GM23338 (cell line): ENCODE results near the gene MATR3. TPM values are rescaled to one million over a fixed set of nuclear protein-coding genes. Genes with fewer than 3 reads are reported as not detected.

Experiments
- ATAC-seq: fragments of 200-7000 bp; cut with Tn5 transposase; 3 replicates; pipeline ENCODE4 v1.9.1; 2020
- DNase-seq: peaks from one replicate; pipeline ENCODE4 v3.0.0-alpha.2; 2015; ENCODE audit warnings: low spot score
- H2AFZ ChIP-seq: fragments of 200-600 bp; sonication (generic); 2 replicates; pipeline ENCODE4 v1.8.0; 2016; ENCODE audit warnings: antibody characterized with exemption, mild to moderate bottlenecking, moderate library complexity
- H3F3A ChIP-seq: fragments of 200-600 bp; sonication (generic); replicated peaks from 2 replicates; pipeline ENCODE4 v1.8.0; 2017; ENCODE audit warnings: antibody characterized with exemption, mixed run types, low read depth
- H3K27ac ChIP-seq: fragments of 200-600 bp; sonication (generic); 2 replicates; pipeline ENCODE4 v1.6.1; 2016; ENCODE audit warnings: low read depth
- H3K27me3 ChIP-seq: fragments of 200-600 bp; sonication (generic); 2 replicates; pipeline ENCODE4 v1.8.0; 2016; ENCODE audit warnings: mild to moderate bottlenecking, mixed run types, moderate library complexity; ENCODE audit not compliant: insufficient read depth
- H3K36me3 ChIP-seq: fragments of 200-600 bp; sonication (generic); 2 replicates; pipeline ENCODE4 v1.8.0; 2016; ENCODE audit warnings: mild to moderate bottlenecking; ENCODE audit not compliant: insufficient read depth
- H3K4me1 ChIP-seq: fragments of 200-600 bp; sonication (generic); 2 replicates; pipeline ENCODE4 v1.8.0; 2016; ENCODE audit warnings: mild to moderate bottlenecking, moderate library complexity; ENCODE audit not compliant: insufficient read depth
- H3K4me2 ChIP-seq: fragments of 200-600 bp; sonication (generic); 2 replicates; pipeline ENCODE4 v1.7.1; 2017; ENCODE audit warnings: mixed run types
- H3K4me3 ChIP-seq: fragments of 200-600 bp; sonication (generic); 2 replicates; pipeline ENCODE4 v1.6.1; 2016; ENCODE audit warnings: mixed run types
- H3K79me2 ChIP-seq: fragments of 200-600 bp; sonication (generic); replicated peaks from 2 replicates; pipeline ENCODE4 v1.8.0; 2017; ENCODE audit warnings: mild to moderate bottlenecking; ENCODE audit not compliant: insufficient read depth
- H3K9me2 ChIP-seq: fragments of 200-600 bp; sonication (generic); 2 replicates; pipeline ENCODE4 v1.8.0; 2017; ENCODE audit not compliant: insufficient read depth
- H4K20me1 ChIP-seq: fragments of 200-600 bp; sonication (generic); replicated peaks from 2 replicates; pipeline ENCODE4 v1.8.0; 2017; ENCODE audit warnings: mild to moderate bottlenecking; ENCODE audit not compliant: insufficient read depth
- H3K27ac Mint-ChIP-seq: 2 replicates; pipeline ENCODE4 v1.8.0; 2020; ENCODE audit warnings: inconsistent platforms, mild to moderate bottlenecking, moderate library complexity, mixed read lengths
- H3K27me3 Mint-ChIP-seq: 3 replicates; pipeline ENCODE4 v1.8.0; 2022; ENCODE audit warnings: low read depth, mild to moderate bottlenecking, moderate library complexity, mixed read lengths, inconsistent platforms; ENCODE audit not compliant: insufficient read depth, poor library complexity
- H3K36me3 Mint-ChIP-seq: 3 replicates; pipeline ENCODE4 v1.8.0; 2021; ENCODE audit warnings: low read depth, mild to moderate bottlenecking, inconsistent platforms, moderate library complexity, mixed read lengths
- H3K4me1 Mint-ChIP-seq: 3 replicates; pipeline ENCODE4 v1.8.0; 2020; ENCODE audit warnings: mild to moderate bottlenecking, inconsistent platforms, mixed read lengths
- H3K4me3 Mint-ChIP-seq: 3 replicates; pipeline ENCODE4 v1.8.0; 2021; ENCODE audit warnings: moderate library complexity, mild to moderate bottlenecking, inconsistent platforms, mixed read lengths
- H3K9me3 Mint-ChIP-seq: 3 replicates; pipeline ENCODE4 v1.8.0; 2020; ENCODE audit warnings: moderate library complexity, mild to moderate bottlenecking, inconsistent platforms, mixed read lengths
- CREB1 ChIP-seq: fragments of 250-450 bp; sonication (Bioruptor Pico); IDR thresholded peaks from 2 replicates; pipeline ENCODE4 v1.5.0; 2020; ENCODE audit warnings: low read depth, mild to moderate bottlenecking, moderate library complexity
- CTCF ChIP-seq, 2 experiments: fragments of 200-600 bp in 1 of 2; sonication (generic) in 1 of 2; conservative IDR thresholded peaks; 2 replicates each; pipeline versions ENCODE4 v1.5.1 to v1.6.1; 2016 to 2017; ENCODE audit warnings: antibody characterized with exemption in 2 of 2, low read depth in 2 of 2, mild to moderate bottlenecking in 2 of 2, moderate library complexity in 1 of 2
- ETS1 ChIP-seq: IDR thresholded peaks from 2 replicates; pipeline ENCODE4 v1.6.1; 2016; ENCODE audit warnings: antibody characterized with exemption
- EZH2 ChIP-seq: fragments of 200-600 bp; sonication (generic); IDR thresholded peaks from one replicate; pipeline ENCODE4 v1.8.0; 2017; ENCODE audit warnings: antibody characterized with exemption, mild to moderate bottlenecking, low read depth; ENCODE audit not compliant: unreplicated experiment
- EZH2phosphoT487 ChIP-seq: fragments of 200-600 bp; sonication (generic); IDR thresholded peaks from one replicate; pipeline ENCODE4 v1.8.1; 2018; ENCODE audit warnings: antibody characterized with exemption; ENCODE audit not compliant: unreplicated experiment
- JUNB ChIP-seq: IDR thresholded peaks from one replicate; pipeline ENCODE4 v1.6.1; 2016; ENCODE audit warnings: antibody characterized with exemption; ENCODE audit not compliant: unreplicated experiment
- NANOG ChIP-seq: IDR thresholded peaks from 2 replicates; pipeline ENCODE4 v1.6.1; 2016; ENCODE audit warnings: antibody characterized with exemption, borderline replicate concordance
- POLR2AphosphoS5 ChIP-seq: IDR thresholded peaks from 2 replicates; pipeline ENCODE4 v1.6.1; 2016; ENCODE audit warnings: antibody characterized with exemption, low read depth
- STAT1 ChIP-seq: IDR thresholded peaks from one replicate; pipeline ENCODE4 v1.6.1; 2016; ENCODE audit warnings: antibody characterized with exemption; ENCODE audit not compliant: unreplicated experiment
- ZNF114 ChIP-seq: fragments of 250-450 bp; sonication (Bioruptor Pico); IDR thresholded peaks from 2 replicates; pipeline ENCODE4 v1.5.0; 2020; ENCODE audit warnings: mild to moderate bottlenecking, moderate library complexity
- ZNF331 ChIP-seq: fragments of 250-450 bp; sonication (Bioruptor Pico); IDR thresholded peaks from 2 replicates; pipeline ENCODE4 v1.5.0; 2020; ENCODE audit warnings: low read depth, mild to moderate bottlenecking, moderate library complexity
- ZNF462 ChIP-seq: fragments of 250-450 bp; sonication (Bioruptor Pico); IDR thresholded peaks from 2 replicates; pipeline ENCODE4 v1.5.0; 2020; ENCODE audit warnings: mild to moderate bottlenecking, moderate library complexity
- polyA plus RNA-seq: library from polyadenylated mRNA; unstranded; fragments of >200 nt; fragmentation: Nextera tagmentation; extraction: Ambion mirVana; gene quantifications from 2 replicates; pipeline ENCODE4 v1.2.1, GENCODE V29; 2016
- total RNA-seq: library from RNA; depleted of rRNA; stranded (reverse); fragments of >200 nt; shearing (Covaris generic); gene quantifications from 2 replicates; pipeline ENCODE4 v1.2.3, GENCODE V29; 2014

The MATR3 gene
- total and polyA plus RNA-seq, 2 experiments from 2014 or later, result 278 to 506 TPM

- H3K36me3 ChIP-seq, result peaks cover 40% of the 10 kb centered on the region
- DNase-seq (no peak), ATAC-seq (no peak)
- H3F3A ChIP-seq, result peaks cover 16% of the 10 kb centered on the region
- H3K27me3 Mint-ChIP-seq, result peaks cover 2% of the 10 kb centered on the region
- no peak overlapping the region; the same call in 1 of the 2 replicates for H3K27ac ChIP-seq
- H3K4me3 Mint-ChIP-seq, result no peak overlapping the region
- no peaks in the 10 kb centered on the region for H3K9me3 Mint-ChIP-seq
- H3K4me2 ChIP-seq, result no peak overlapping the region
- no peaks in the 10 kb centered on the region for H3K27me3 ChIP-seq
- H3K36me3 Mint-ChIP-seq, result peaks cover 48% of the 10 kb centered on the region
- no peaks in the 10 kb centered on the region; the same call in 2 of the 3 replicates for H3K4me1 Mint-ChIP-seq
- no peak overlapping the region for H3K27ac Mint-ChIP-seq
- no peak overlapping the region for H3K4me3 ChIP-seq
- no peak for TF ChIP-seq ETS1
- no peak for TF ChIP-seq ZNF114
- TF ChIP-seq ZNF462 (CRISPR knock-in tag), result no peak
- TF ChIP-seq ZNF331 (CRISPR knock-in tag), result no peak
- no peak for TF ChIP-seq EZH2
- TF ChIP-seq STAT1, result no peak
- no peak for TF ChIP-seq EZH2phosphoT487
- no peak for TF ChIP-seq JUNB
- no peak for TF ChIP-seq CREB1
- no peak for TF ChIP-seq POLR2AphosphoS5
- TF ChIP-seq NANOG, result no peak
- no peak for TF ChIP-seq CTCF (conservative IDR thresholded peaks at IDR 0.05; ENCODE audit: low read depth in 2 of 2)
- H3K79me2 ChIP-seq, result no peaks in the 10 kb centered on the region
- H4K20me1 ChIP-seq, result peaks cover 7% of the 10 kb centered on the region; the same call in 1 of the 2 replicates
- H2AFZ ChIP-seq, result no peak overlapping the region
- no peaks in the 10 kb centered on the region for H3K4me1 ChIP-seq
- H3K9me2 ChIP-seq, result no peaks in the 10 kb centered on the region
These were observed 78.2 kb downstream of the MATR3 start for GRCh38 chr5:139371482-139372435.
